HG02973 (cell line): Measurements from ENCODE around the gene PKP1.

Source experiments
- ATAC-seq: cut with Tn5 transposase; IDR thresholded peaks from one replicate; pipeline ENCODE4 v1.9.1; 2021; ENCODE audit warnings: moderate library complexity; ENCODE audit not compliant: unreplicated experiment

The PKP1 gene

GRCh38 chr1:201307231-201307630 is 23.9 kb downstream of the PKP1 start:
- no peak for ATAC-seq

- no peak for ATAC-seq
Measured at GRCh38 chr1:201307760-201308499, 24.6 kb downstream of the PKP1 start.

DNA sequence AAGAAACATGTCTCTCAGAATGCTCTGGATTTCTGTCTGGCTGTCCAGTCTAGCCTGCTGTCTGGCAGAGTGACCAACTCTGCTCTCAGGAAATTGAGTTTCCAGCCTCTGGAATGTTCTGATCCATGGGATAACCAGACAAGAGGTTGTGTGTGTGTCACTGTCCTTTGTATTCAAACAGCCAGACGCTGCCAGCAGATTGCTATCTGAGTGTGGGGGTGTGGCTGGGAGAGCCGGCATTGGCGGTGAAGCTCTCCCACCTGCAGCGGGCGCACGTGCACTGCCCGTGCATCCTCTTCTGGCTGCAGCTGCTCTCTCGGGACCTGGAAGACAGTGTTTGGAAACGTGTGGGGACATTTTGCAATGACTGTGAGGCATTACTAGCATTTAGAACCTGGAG is 26.1 kb downstream of the PKP1 start:
- ATAC-seq, result no peak

- no peak for ATAC-seq
Measured at GRCh38 chr1:201310251-201310985, 27.1 kb downstream of the PKP1 start.

DNA sequence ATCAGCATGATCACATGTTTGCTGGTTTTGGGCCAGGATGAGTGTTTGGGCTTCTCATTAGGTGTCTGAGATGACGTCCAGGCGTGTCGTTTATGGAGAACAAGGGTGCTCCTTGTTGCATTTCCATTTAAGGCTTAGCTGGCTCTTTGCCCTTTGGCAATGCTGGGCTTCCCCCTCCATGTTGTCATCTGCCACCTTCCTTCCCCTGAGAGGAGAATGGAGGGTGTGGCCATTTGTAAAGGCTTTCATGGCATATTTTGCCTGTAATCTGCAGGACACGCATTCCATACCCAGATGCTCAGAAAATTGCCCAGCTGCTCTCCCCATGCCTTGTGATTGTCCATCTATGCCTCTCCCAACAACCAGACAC is 27.7 kb downstream of the PKP1 start:
- no peak for ATAC-seq

GRCh38 chr1:201311356-201312011 is 28.2 kb downstream of the PKP1 start:
- no peak for ATAC-seq

- no peak for ATAC-seq
Measured at GRCh38 chr1:201312298-201312697, 29.0 kb downstream of the PKP1 start.

GRCh38 chr1:201313086-201313485 is 29.8 kb downstream of the PKP1 start:
- ATAC-seq, result no peak

- ATAC-seq, result no peak
Measured at GRCh38 chr1:201316556-201316955, 33.2 kb downstream of the PKP1 start.

- ATAC-seq, result no peak
Measured at GRCh38 chr1:201317551-201317950, 34.2 kb downstream of the PKP1 start.

DNA sequence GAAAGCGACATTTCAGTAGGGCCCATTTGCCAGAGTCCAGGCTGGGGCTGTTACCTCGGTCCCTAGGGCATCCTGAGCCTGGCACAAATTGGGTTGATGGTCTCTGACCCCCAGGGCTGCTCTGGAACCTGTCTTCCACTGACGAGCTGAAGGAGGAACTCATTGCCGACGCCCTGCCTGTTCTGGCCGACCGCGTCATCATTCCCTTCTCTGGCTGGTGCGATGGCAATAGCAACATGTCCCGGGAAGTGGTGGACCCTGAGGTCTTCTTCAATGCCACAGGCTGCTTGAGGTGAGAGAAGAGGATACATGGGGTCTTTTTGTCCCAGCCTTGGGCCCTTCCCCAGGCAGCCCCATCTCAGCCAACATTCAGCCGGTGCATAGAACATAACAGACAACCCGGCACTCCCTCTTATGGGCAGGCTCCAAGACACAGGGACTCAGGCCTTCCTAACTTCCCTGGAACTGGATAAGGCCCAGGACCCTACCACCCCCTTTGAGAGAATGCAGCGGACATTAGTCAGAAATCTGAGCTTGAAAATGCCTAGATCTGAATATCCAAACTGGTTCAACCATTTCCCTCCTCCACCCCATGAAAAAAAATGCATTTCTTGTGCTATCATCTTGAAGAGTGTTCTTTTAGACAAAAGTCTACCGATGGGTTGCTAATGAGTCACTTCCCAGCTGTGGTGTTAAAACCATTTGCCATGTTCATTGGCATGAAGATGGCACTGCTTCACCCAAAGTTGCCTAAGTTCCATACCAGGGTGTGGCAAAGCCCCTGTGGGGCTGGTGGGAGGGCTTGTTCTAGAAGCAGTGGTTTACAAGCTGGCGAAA is 35.4 kb downstream of the PKP1 start:
- no peak for ATAC-seq

DNA sequence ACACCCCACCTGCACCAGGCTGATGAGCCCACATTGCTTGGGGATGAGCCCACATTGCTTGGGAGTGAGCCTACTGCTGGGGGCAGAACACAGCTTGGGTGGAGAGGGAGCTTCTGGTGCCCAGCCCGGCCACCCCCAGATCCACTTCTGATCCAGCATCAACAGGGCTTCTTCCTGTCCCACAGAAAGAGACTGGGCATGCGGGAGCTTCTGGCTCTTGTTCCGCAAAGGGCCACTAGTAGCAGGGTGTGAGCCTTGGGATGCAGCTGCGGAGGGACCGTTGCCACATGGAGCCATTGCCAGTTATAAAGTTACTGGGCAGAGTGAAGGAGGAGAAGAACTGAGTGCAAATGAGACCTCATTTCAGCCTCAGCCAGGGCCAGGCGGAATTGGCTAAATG is 36.3 kb downstream of the PKP1 start:
- no peak for ATAC-seq

- no peak for ATAC-seq
Measured at GRCh38 chr1:201320168-201320788, 37.0 kb downstream of the PKP1 start.

DNA sequence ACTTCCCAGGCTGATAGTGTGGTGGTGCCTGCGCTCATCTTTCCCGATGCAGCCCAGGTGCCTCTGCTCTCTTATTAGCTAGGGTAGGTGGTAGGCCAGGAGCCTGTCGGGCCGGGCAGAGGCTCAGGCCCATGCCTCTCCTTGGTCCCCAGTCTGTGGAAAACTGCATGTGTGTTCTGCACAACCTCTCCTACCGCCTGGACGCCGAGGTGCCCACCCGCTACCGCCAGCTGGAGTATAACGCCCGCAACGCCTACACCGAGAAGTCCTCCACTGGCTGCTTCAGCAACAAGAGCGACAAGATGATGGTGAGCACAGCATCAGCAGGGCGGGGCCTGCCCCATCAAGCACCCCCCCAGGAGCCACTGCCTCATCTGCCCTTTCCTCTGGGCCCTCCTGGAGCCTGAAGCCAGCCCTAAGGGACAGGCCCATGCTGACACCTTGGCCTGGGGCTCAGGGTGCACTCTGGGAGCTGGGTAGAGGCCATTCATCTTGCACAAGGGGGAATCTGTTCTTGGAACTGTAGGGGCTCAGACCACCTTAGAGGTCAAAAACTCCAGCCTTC is 38.6 kb downstream of the PKP1 start:
- no peak for ATAC-seq

DNA sequence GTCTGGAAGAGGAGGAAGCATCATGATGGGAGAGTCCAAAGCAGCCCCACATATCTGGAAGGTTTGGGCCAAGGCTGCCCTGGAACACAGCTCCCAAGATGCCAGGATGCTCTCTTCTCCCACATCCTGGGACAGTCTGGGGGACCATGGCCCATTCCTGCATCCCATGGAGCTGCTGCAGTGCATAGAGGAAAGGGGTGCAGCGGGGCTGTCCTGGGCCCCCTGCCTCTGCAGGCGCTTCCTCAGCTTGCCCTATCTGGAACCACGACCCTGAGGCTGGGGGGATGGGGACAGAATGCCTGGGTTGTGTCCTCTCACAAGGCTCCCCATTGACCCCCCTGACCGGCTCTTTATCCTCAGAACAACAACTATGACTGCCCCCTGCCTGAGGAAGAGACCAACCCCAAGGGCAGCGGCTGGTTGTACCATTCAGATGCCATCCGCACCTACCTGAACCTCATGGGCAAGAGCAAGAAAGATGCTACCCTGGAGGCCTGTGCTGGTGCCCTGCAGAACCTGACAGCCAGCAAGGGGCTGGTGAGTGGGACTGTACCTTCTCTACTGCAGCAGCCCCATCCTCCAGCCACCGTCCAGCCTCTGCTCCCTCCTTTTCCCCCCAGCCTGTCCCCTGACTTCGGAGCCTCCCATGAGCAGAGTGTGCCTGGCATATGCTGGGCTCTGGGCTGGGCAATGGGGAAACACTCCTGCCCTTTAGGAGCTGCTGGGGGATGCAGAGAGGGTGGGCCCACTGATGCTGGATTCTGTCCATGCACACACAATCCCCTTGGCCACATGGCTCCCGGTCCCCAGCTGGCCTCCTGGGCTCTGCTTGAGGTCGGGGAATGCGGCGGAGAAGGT is 39.6 kb downstream of the PKP1 start:
- ATAC-seq, result no peak

GRCh38 chr1:201324306-201324705 is 41.0 kb downstream of the PKP1 start:
- no peak for ATAC-seq

- no peak for ATAC-seq
Measured at GRCh38 chr1:201324821-201325677, 41.7 kb downstream of the PKP1 start.

DNA sequence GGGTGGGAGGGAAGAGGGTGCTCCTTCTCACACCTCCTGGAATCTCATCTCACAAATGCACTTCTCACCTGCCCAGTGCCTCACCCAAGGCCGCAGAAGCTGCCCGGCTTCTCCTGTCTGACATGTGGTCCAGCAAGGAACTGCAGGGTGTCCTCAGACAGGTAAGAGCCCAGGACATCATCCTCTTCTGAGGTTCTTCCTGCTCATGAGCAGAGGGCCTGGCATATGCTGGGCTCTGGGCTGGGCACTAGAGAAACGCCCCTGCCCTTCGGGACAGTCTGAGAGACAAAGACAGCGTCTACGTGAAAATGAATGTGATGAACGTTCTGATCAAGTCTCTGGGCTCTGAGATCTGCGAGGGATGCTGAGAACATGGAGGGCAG is 42.4 kb downstream of the PKP1 start:
- ATAC-seq, result no peak

DNA sequence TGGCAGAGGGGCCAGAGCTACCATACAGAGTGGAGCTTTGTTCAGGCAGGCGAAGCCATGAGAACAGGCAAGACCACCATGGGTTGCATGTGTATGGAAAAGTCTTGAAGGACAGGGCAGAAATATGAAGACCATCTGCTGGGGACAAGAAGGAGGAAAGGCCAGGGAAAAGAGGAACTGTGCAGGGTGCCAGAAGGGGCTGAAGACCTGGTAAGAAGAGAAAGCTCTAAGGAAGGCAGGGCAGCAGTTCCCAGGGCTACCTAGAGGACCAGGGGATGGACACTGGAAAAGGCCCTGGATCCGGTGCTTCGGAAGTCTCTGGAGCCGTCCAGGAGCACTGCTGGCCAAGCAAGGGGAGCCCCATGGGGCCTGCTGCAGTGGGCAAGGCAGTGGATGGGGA is 43.4 kb downstream of the PKP1 start:
- no peak for ATAC-seq
